Mucosa of rectum (tissue), 2 donors: ENCODE measurements around the gene MZF1.

ENCODE experiments used
- H3K27ac ChIP-seq, 2 donors: one replicate each; pipeline ENCODE4 v1.7.0; 2013; ENCODE audit warnings: inconsistent platforms in 2 of 2, low read depth in 2 of 2, low read length in 2 of 2
- H3K27me3 ChIP-seq, 2 donors: one replicate each; pipeline ENCODE4 v1.7.0; 2013; ENCODE audit warnings: low read length in 2 of 2; ENCODE audit not compliant: control insufficient read depth in 2 of 2, insufficient read depth in 2 of 2
- H3K36me3 ChIP-seq, 2 donors: one replicate each; pipeline ENCODE4 v1.7.0; 2013; ENCODE audit warnings: low read length in 2 of 2; ENCODE audit not compliant: control insufficient read depth in 2 of 2, insufficient read depth in 2 of 2
- H3K4me1 ChIP-seq, 2 donors: one replicate each; pipeline ENCODE4 v1.7.0; 2013; ENCODE audit warnings: low read length in 2 of 2, mild to moderate bottlenecking in 1 of 2; ENCODE audit not compliant: control insufficient read depth in 2 of 2, insufficient read depth in 2 of 2
- H3K4me3 ChIP-seq, 2 donors: one replicate each; pipeline ENCODE4 v1.7.0; 2013; ENCODE audit warnings: low read length in 2 of 2
- H3K9ac ChIP-seq, 2 donors: one replicate each; pipeline ENCODE4 v1.7.0; 2013; ENCODE audit warnings: low read length in 2 of 2, low read depth in 1 of 2, mild to moderate bottlenecking in 1 of 2
- H3K9me3 ChIP-seq, 2 donors: one replicate each; pipeline ENCODE4 v1.7.0; 2013; ENCODE audit warnings: low read length in 2 of 2; ENCODE audit not compliant: control insufficient read depth in 2 of 2
- donor health status: healthy.
- donor health status: Normal muscosa, but diverticular disease.

Gene MZF1

DNA sequence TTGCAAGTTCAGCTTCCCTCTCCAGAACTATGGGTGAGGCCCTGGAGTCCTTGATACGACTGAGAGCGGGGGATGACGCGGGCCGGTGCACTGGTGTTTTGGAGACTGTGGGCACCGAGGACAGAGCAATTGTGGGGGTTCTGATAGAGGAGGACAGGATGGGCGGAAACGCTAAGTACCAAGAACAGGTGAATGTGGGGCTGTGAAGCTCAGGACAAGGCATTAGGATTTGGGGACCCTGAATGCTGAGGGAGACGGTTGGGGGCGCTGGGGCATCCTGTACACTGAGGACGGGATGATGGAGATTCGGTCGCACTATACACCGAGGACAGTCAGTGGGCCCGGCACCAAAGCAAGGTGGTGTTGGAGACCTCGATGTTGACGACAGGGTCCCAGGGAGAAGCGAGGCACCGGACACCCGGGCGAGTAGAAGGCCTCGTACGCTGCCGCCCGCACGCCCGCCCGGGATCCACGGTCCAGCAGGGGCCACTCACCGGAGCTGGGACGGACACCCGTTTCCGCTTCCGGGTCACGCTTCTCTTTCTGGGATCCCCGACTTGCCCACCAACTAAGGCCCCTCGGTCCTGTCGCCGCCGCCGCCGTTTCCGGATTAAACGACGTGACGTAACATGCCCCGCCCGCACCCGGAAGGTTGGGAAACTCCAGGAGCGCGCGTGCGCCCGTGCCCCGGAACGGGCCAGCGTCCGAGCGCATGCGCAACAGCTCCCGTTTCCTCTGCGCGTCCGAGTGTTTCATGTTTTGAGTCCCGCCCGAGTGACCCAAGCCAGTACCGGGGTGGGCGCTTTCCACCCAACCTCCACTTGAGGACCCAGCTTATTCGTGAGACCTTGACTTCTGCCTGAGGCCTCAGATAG is 18.4 kb downstream of the MZF1 start, which contains the start of gene CHMP2A:
TSS of gene CHMP2A (minus strand) at position 612 of the 875 bp plus-strand sequence. CDS start 893 bp downstream, outside the sequence.
- no peaks in the 10 kb centered on the region for H3K9me3 ChIP-seq
- peaks cover 41 to 42% of the 10 kb centered on the region in 2 donors for H3K36me3 ChIP-seq
- peak within 1 kb of the TSS; percentile 97 to 99 for H3K4me3 ChIP-seq
- H3K27ac ChIP-seq: peak within 1 kb of the TSS; percentile 95 to 97
- H3K27me3 ChIP-seq: no peaks in the 10 kb centered on the region
- peaks cover 36 to 37% of the 10 kb centered on the region in 2 donors for H3K4me1 ChIP-seq
- H3K9ac ChIP-seq: peak within 1 kb of the TSS; percentile 96 to 98

DNA sequence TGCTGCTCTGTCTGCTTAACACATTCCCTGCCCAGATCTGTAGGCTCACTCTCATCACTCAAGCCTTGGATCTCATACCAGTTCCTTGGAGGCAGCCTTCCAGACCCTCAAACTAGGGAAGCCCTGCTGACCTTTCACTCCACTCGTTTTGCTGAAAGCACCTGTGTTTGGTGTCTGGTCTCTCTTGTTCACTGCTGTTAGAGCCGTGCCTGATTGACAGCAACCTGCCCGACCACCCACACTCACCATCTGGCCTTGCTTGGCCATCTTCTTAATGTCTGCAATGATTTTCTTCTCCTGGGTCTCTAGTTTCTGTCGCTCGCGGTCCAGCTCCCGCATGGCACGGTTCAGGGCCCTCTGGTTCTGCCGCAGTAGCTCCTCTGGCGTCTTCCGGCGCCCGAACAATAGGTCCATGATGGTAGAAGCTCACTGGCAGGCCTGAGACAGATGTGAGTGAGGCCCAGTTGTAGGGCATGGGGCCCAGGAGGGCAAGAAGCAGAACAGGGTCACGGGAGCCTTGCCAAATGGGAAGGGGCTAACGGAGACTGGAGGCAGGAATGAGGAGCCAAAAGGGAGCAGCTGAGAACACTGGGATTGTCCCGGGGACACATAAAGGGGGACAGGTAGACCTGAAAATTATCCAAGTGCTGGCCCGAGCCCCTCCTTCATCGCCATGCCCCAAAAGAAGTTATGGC is 19.2 kb downstream of the MZF1 start:
- H3K9me3 ChIP-seq: no peaks in the 10 kb centered on the region
- H3K36me3 ChIP-seq: peaks cover 48 to 49% of the 10 kb centered on the region in 2 donors
- peak overlapping the region; percentile 95 to 97 for H3K27ac ChIP-seq
- H3K9ac ChIP-seq: peak overlapping the region; percentile 96 to 98
- peak overlapping the region; percentile 97 to 99 for H3K4me3 ChIP-seq
- H3K4me1 ChIP-seq: peaks cover 33 to 35% of the 10 kb centered on the region in 2 donors
- H3K27me3 ChIP-seq: no peaks in the 10 kb centered on the region

DNA sequence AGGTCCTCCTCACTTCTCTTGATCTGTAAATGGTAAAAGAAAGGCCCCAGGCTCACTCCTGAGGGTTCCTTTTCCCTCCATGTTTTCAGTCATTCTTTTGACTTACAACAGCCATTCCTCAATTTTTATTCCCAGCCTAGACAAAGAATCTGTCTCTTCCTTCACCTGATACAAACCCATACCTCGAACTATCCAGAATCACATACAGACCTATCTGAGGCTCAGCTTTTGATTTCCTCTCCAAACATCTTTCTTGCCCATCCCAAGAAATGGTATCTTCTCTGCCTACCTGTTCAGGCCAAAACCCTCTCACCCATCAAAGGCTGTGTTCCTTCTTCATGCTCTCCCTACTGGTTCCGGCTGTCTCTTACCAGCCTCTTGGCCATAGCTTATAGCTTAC is 20.5 kb downstream of the MZF1 start:
- Histone ChIP-seq H3K4me1 (peaks cover 31 to 34% of the 10 kb centered on the region in 2 donors), H3K36me3 (peaks cover 60 to 62% of the 10 kb centered on the region in 2 donors)

DNA sequence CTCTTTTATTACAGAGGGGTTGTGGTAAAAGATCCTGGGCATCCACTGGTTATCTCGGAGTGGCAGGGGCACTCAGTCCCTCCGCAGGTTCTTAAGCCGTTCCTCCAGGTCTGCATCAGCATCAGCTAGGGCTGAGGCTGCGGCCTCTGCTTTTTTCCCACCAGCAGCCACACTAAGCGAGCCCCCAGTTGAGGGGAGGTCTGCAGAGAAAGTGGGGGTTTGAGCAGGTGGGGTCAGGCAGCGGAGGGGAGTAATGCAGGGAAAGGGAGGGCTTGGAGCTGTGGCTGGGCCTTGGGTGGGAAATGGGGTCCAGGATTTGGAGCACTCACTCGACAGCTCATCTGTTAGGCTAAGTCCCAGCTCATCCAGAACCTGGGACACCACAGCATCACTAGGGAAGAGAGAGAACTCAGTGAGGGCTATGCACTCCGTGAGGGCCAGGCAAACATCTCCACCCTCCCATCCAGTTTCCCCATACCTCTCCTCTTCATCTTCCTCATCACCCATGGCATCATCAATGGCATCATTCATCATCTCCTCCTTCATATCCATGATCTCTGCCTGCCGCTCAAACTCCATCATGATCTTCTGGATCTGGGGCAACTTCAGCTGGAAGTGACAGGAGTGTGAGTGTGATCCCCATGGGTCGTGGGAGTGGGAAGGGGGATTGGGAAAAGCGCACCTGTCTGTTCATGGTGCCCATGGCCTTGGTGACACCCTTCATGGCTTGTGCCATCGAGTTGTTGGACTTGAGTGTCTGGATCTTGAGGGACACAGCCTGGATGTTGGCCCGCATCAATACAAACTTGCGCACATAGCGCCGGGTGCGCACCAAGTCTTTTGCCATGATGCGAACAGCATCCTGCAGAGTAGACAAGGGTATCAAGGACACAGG is 21.3 kb downstream of the MZF1 start:
- Histone ChIP-seq H3K4me3 (no peak overlapping the region), H3K4me1 (peaks cover 23 to 25% of the 10 kb centered on the region in 2 donors), H3K9me3 (no peaks in the 10 kb centered on the region), H3K27ac (no peak overlapping the region), H3K9ac (no peak overlapping the region), H3K27me3 (no peaks in the 10 kb centered on the region), H3K36me3 (peaks cover 66 to 69% of the 10 kb centered on the region in 2 donors)

More for the DNA sequence above, 20.5 kb downstream of the MZF1 start:
- Histone ChIP-seq H3K27ac (no peak overlapping the region), H3K9ac (no peak overlapping the region), H3K4me3 (no peak overlapping the region), H3K27me3 (no peaks in the 10 kb centered on the region), H3K9me3 (no peaks in the 10 kb centered on the region)

DNA sequence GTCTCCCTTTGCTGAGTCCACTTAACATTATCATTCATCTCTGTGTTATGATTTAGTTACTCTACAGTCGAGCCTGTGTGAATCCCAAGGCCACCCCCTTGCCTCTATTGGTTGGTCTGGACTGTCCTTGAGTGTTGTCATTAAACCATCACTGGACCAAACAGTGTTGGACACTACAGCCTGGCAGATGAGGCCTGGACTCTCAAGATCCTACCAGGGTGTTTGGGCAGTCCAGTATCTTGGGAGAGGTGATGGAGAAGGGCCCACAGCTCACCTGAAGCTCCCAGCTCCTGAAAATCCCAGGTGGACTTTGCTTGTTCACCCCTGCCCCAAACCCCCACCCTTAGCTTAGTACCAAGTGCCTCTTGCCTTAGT is 22.0 kb downstream of the MZF1 start:
- H3K9ac ChIP-seq: no peak overlapping the region
- H3K27me3 ChIP-seq: no peaks in the 10 kb centered on the region
- H3K36me3 ChIP-seq: peaks cover 61 to 66% of the 10 kb centered on the region in 2 donors
- H3K27ac ChIP-seq: no peak overlapping the region
- peaks cover 25 to 26% of the 10 kb centered on the region in 2 donors for H3K4me1 ChIP-seq
- no peak overlapping the region for H3K4me3 ChIP-seq
- no peaks in the 10 kb centered on the region for H3K9me3 ChIP-seq

DNA sequence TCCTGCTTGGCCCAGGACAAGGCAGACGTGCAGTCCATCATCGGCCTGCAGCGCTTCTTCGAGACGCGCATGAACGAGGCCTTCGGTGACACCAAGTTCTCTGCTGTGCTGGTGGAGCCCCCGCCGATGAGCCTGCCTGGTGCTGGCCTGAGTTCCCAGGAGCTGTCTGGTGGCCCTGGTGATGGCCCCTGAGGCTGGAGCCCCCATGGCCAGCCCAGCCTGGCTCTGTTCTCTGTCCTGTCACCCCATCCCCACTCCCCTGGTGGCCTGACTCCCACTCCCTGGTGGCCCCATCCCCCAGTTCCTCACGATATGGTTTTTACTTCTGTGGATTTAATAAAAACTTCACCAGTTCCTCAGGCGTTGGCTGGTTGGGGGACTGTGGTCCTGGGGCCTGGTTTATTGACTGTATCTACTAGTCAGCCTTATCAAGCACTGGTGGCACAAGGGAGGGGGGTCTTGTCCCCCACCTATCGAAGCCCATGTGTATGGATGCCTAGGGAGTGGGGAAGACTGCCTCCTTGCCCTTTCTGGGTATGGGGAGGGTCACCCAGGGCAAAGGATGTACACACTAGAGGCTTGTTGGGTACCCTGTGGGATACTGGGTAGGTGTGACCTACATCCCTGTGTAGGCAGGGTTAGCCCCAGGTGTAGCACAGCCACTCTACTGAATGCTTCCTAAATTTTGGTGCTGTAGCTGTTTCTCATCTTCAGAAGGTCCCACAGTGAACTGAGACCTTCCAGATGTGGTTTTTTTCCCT is 22.6 kb downstream of the MZF1 start:
- Histone ChIP-seq H3K27me3 (no peaks in the 10 kb centered on the region), H3K27ac (no peak overlapping the region), H3K4me3 (no peak overlapping the region), H3K36me3 (peaks cover 58 to 70% of the 10 kb centered on the region in 2 donors), H3K9ac (no peak overlapping the region), H3K4me1 (peaks cover 28 to 31% of the 10 kb centered on the region in 2 donors), H3K9me3 (no peaks in the 10 kb centered on the region)

DNA sequence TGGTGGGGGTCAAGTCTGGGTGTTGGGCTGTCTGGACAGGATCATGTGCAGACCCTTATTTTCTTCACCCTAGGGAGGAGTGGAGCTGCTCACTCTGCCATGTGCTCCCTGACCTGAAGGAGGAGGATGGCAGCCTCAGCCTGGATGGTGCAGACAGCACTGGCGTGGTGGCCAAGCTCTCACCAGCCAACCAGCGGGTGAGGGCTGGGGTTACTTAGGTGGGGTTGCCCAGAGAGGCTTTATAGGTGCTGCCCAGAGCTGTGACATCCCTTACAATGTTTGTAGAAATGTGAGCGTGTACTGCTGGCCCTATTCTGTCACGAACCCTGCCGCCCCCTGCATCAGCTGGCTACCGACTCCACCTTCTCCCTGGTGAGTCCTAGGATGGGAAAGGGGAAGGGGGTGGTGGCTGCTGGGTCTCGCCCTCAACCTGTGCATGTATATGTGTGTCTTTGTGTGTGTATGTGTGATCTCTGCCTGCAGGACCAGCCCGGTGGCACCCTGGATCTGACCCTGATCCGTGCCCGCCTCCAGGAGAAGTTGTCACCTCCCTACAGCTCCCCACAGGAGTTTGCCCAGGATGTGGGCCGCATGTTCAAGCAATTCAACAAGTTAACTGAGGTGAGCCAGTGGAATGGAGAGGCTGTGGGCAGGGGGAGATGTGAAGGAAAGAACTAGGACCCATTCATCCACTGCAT is 23.3 kb downstream of the MZF1 start:
- Histone ChIP-seq H3K36me3 (peaks cover 58 to 73% of the 10 kb centered on the region in 2 donors), H3K4me3 (no peak overlapping the region), H3K27ac (no peak overlapping the region), H3K27me3 (no peaks in the 10 kb centered on the region), H3K4me1 (peaks cover 26 to 28% of the 10 kb centered on the region in 2 donors), H3K9me3 (no peaks in the 10 kb centered on the region), H3K9ac (no peak overlapping the region)

DNA sequence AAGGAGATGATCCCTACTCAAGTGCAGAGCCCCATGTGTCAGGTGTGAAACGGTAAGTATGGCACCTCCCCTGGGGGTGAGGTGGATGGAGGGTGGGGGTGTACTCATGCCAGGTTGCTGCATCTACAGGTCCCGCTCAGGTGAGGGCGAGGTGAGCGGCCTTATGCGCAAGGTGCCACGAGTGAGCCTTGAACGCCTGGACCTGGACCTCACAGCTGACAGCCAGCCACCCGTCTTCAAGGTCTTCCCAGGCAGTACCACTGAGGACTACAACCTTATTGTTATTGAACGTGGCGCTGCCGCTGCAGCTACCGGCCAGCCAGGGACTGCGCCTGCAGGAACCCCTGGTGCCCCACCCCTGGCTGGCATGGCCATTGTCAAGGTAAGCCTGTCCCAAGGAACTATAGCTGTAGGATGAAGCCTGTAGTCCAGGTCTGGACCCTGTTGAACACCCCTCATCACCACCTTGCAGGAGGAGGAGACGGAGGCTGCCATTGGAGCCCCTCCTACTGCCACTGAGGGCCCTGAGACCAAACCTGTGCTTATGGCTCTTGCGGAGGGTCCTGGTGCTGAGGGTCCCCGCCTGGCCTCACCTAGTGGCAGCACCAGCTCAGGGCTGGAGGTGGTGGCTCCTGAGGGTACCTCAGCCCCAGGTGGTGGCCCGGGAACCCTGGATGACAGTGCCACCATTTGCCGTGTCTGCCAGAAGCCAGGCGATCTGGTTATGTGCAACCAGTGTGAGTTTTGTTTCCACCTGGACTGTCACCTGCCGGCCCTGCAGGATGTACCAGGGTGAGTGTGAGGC is 24.1 kb downstream of the MZF1 start:
- Histone ChIP-seq H3K27me3 (no peaks in the 10 kb centered on the region), H3K4me1 (peaks cover 22 to 23% of the 10 kb centered on the region in 2 donors), H3K9me3 (no peaks in the 10 kb centered on the region), H3K9ac (no peak overlapping the region), H3K36me3 (peaks cover 58 to 73% of the 10 kb centered on the region in 2 donors), H3K27ac (no peak overlapping the region), H3K4me3 (no peak overlapping the region)
